Urothelium cell line (cell line): ENCODE measurements around the gene BCL2L2.
A peak's percentile ranks its signal among the peaks of the same experiment; 100 is the strongest.
"Not testable (repeated sequence)": the region's sequence is repeated elsewhere in the genome, so short reads cannot be mapped to it uniquely, and the experiment has no call there.

ENCODE experiments used
- DNase-seq: peaks from one replicate; pipeline ENCODE4 v3.0.0; 2011; ENCODE audit warnings: low spot score, mixed read lengths
- FAIRE-seq: peaks from 2 replicates; lab custom pipeline; 2011; peaks lifted over from hg19 to GRCh38; lab: Jason Lieb, UNC

BCL2L2 gene

DNA sequence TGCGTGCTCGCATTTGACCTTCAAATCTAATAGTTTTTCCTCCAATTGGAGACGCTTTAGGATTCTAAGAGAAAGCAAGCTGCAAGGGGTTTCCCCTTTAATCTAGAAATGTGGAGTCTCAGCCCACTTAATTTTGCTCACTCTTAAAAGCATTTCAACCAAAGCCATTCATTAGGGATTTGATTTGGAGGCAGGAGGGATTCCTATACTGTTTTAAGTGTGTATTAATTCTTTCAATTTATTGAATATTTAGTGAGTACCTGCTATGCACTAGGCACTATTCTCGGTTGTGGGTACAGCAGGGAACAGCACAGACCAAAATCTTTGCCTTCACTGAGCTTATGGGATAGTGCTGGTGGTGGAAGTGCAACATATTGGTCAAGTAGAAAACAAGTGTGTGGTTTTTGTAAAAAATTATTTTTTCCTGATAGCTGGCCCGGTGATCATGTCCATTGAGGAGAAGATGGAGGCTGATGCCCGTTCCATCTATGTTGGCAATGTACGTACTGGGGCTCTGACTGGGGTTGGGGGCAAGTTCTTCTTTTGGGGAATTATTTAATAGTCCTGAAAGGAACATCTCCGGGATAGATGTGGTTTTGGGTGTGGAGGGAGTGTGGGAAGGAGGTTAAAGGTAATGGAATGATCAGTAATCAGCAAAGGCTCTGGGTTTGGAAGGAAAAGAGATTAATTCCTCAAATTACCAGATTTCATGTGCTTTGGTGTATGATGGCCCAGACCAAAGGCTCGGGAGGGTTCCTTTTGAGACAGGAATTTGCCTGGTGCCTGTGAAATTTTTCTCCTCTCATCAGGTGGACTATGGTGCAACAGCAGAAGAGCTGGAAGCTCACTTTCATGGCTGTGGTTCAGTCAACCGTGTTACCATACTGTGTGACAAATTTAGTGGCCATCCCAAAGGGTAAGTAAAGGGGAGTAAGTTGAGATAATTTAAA, 16.2 kb downstream of the BCL2L2 start:
- DNase-seq (no peak), FAIRE-seq (no peak)

DNA sequence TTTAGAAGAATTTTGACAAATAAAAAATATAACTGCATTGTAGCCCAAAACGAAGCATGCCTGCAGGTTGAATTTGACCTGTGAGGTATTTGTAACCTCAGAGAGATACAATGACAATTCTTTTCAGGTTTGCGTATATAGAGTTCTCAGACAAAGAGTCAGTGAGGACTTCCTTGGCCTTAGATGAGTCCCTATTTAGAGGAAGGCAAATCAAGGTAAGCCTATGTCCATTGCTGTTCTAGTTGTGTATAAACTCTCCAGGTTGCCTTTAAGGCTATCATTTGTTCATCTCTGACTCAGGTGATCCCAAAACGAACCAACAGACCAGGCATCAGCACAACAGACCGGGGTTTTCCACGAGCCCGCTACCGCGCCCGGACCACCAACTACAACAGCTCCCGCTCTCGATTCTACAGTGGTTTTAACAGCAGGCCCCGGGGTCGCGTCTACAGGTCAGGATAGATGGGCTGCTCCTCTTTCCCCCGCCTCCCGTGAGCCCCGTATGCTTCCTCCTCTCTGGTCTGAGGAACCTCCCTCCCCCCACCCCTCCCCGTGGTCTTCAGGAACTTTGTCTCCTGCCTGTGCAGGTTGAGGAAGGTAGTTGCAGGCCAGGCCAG, 17.3 kb downstream of the BCL2L2 start:
- DNase-seq (no peak), FAIRE-seq (no peak)

DNA sequence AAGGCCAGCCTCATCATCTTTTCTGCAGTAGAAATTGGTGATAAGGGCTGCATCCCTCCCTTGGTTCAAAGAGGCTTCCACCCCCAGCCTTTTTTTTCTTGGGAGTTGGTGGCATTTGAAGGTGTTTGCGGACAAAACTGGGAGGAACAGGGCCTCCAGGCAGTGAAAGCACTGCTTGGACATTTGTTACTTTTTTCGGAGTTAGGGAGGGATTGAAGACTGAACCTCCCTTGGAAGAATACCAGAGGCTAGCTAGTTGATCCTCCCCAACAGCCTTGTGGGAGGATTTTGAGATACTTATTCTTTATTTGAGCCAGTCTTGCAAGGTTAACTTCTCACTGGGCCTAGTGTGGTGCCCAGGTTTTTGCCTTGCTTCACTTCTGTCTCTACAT, 17.8 kb downstream of the BCL2L2 start:
- no peak for FAIRE-seq
- no peak for DNase-seq

DNA sequence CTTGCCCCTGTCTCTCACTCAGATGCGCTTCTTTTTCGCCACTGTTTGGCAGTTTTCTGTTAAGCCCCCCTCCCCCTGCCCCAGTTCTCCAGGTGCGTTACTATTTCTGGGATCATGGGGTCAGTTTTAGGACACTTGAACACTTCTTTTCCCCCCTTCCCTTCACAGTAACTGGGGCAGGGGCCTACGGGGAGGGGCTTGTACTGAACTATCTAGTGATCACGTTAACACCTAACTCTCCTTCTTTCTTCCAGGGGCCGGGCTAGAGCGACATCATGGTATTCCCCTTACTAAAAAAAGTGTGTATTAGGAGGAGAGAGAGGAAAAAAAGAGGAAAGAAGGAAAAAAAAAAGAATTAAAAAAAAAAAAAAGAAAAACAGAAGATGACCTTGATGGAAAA, 18.4 kb downstream of the BCL2L2 start:
- no peak for DNase-seq

DNA sequence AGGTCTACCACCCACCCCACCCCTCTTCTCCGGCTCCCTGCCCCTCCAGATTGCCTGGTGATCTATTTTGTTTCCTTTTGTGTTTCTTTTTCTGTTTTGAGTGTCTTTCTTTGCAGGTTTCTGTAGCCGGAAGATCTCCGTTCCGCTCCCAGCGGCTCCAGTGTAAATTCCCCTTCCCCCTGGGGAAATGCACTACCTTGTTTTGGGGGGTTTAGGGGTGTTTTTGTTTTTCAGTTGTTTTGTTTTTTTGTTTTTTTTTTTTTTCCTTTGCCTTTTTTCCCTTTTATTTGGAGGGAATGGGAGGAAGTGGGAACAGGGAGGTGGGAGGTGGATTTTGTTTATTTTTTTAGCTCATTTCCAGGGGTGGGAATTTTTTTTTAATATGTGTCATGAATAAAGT, 19.1 kb downstream of the BCL2L2 start:
- DNase-seq, FAIRE-seq: not testable (repeated sequence)

More for the DNA sequence above, 18.4 kb downstream of the BCL2L2 start:
- FAIRE-seq: no peak

DNA sequence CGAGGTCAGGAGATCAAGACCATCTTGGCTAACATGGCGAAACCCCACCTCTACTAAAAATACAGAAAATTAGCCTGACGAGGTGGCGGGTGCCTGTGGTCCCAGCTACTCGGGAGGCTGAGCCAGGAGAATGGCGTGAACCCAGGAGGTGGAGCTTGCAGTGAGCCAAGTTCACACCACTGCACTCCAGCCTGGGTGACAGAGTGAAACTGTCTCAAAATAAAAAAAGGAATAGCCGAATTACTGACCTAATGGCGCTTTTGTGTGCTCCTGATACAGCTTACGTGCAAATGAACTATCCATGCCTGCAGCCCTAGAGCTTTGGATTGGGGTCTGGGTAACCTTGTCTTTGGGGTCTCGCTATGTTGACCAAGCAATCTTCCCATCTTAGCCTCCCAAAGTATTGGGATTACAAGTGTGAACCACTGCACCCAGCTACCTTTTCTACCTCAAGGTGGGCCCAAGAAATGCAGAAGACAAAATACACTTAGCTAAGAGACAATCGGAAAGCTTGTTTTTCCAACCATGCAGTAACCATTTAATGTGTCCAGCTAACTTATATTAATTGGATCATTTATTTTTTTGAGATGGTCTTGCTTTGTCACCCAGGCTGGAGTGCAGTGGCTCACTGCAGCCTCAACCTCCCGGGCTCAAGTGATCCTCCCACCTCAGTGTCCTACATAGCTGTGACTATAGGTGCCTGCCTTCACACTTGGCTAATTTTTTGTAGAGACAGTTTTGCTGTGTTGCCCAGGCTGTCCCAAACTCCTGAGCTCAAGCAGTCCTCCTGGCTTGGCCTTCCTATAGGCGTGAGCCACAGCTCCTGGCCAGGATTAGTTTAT, 20.1 kb downstream of the BCL2L2 start:
- DNase-seq: no peak

DNA sequence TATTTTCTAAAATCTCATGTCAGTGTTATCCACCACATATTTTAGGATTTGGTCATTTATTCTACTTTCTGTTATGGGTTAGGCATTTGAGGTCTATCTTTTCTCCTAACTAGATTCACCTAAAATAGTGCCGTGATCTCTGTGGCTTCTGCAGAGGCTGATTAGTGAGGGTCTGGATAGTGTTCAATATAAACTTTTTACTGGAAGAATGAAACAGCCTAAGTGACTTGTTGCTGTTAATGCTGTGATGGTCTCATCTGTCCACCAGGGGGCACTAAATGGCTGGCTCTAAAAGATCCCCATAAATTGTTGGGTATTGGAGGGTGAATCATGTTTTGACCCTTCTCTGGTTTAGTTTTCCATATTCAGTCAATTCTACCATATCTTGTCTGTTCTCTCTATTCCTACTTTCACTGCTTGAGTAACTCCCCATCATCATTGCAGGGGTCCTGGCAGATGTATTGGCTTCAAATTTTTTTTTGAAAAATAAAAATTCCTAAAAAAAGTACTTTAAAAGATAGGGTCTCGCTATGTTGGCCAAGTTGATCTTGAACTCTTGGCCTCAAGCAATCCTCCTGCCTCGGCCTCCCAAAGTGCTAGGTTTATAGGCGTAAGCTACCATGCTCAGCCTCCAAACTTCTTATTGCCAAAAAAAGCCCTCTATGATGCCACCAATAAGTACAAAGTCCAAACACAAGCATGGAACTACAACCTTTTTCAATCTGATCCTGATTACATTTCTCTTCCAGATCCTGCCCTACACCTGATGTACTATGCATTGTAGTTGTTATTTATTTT, 21.5 kb downstream of the BCL2L2 start:
- no peak for FAIRE-seq
- DNase-seq: peak; percentile 67

More for the DNA sequence above, 20.1 kb downstream of the BCL2L2 start:
- FAIRE-seq: no peak

DNA sequence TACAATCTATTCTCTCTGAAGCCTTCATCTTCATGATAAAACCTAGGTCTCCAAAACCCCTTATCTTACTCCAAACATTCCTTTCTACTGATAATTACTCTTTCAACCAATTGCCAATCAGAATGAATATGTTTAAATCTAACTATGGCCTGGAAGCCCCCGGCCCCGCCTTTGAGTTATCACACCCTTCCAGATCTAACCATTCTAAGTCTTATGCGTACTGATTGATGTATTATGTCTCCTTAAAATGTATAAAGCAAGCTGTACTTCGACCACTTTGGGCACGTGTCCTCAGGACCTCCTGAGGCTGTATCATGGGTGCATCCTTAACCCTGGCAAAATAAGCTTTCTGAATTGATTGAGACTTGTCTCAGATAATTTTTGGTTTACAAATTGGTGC, 29.0 kb downstream of the BCL2L2 start:
- DNase-seq (no peak), FAIRE-seq (no peak)

DNA sequence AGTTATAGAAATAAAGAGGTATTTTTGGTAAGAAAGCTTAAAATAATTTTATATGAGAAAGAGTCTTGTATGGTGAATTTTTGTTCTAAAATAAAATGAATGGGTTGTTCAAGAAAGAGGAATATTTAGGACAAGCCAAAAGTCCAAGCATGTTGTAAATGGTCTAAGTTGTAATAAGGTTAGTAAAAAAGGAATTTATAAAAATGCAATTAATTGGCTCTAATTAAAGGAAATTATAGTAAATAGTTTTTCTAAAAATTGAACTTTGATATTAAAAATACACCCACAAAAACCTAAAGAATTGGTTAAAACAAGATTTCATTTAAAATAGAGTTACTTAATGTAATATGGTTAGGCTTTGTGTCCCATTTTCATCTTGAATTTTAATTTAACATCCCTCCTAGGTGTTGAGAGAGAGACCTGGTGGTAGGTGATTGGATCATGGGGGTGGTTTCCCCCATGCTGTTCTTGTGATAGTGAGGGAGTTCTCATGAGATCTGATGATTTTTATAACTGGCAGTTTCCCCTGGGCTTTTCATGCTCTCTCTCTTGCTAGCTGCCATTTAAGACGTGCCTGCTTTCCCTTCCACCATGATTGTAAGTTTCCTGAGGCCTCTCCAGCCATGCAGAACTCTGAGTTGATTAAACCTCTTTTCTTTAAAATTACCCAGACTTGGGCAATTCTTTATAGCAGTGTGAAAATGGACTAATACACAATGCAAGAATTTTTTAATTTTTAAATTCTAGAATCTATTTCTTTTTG, 33.1 kb downstream of the BCL2L2 start:
- FAIRE-seq (no peak), DNase-seq (no peak)

DNA sequence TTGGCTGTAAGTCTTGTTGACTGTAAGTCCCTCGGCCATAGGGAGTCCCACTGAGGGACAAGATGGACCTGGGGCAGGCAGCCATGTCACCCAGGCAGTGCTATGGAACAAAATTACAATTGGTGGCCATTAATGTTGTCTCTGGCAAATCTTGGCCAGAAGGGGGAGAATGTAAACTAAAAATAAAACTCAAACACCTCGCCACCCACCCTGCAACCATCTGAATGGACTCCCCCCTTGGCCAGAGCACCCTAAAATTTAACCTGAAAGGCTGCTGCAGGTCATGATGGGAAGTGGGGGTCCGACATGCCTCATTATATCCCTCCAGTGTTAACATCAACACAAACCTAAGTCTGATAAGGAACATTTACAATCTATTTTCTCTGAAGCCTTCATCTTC, 37.8 kb downstream of the BCL2L2 start:
- DNase-seq: no peak
- no peak for FAIRE-seq

DNA sequence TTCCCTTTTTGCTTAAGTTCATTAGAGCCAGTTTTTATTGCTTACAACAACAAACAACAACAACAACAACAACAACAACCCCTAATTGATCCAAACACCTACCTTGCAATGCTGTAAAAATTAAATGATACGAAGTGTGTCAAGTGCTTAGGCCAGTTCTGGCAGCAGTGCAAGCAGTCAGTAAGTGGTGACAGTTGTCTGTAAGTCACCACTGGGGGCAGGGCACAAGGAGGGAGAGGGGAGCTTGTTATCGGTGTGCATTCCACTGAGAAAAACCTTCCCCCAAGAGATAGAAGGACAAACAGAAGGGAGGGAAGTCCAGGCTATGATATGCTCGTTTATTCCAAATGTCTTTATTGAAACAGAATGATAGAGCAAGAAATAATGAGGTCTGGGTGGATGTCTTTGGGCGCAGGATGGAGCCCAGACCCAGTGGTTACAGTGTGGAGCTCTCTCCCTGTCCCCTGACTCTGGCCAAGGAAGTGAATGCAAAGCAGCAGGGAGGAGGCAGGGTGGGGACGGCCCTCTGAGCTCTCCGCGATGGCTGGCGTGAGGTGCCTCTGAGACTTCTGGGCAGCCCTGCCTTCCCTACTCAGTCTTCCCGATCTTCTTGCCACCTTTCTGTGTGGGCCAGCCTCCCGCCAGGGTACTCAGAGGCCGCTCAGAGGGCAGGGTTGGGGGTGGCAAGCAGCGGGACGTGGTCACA, 39.5 kb downstream of the BCL2L2 start:
- DNase-seq (no peak), FAIRE-seq (no peak)

DNA sequence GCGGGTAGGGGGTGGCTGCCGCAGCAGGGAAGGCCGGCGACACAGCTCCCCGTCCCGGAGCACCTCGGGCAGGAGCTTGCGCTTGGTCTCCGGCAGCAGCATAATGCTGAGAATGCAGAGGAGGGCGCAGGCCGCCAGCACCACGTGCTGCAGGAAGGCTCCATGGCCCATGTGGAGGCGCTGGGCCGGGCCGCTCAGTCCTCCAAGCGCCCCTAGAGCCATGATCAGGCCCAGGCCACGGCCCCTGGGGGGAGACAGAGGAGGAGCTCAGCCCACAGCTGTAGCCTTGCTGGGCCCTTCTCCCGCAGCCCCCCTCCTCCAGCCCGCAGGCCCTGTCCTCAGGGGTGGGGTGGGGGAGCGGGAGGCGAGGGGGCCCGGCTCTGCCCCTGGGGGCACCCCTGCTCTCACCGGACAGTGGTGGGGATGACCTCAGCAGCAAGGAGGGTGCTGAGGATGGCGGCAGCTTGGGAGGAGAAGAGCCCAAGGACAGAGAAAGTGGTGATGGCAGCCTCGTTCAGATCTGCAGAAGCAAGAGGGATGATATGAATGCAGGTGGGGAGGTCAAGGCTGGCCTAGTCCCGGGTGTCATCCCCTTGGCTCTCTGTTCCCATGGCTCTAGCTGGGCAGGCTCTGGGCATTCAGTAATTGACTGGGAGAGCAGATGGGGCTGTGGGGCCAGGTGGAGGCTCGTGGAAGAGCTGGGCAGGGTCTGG, 40.2 kb downstream of the BCL2L2 start:
- FAIRE-seq (no peak), DNase-seq (no peak)

DNA sequence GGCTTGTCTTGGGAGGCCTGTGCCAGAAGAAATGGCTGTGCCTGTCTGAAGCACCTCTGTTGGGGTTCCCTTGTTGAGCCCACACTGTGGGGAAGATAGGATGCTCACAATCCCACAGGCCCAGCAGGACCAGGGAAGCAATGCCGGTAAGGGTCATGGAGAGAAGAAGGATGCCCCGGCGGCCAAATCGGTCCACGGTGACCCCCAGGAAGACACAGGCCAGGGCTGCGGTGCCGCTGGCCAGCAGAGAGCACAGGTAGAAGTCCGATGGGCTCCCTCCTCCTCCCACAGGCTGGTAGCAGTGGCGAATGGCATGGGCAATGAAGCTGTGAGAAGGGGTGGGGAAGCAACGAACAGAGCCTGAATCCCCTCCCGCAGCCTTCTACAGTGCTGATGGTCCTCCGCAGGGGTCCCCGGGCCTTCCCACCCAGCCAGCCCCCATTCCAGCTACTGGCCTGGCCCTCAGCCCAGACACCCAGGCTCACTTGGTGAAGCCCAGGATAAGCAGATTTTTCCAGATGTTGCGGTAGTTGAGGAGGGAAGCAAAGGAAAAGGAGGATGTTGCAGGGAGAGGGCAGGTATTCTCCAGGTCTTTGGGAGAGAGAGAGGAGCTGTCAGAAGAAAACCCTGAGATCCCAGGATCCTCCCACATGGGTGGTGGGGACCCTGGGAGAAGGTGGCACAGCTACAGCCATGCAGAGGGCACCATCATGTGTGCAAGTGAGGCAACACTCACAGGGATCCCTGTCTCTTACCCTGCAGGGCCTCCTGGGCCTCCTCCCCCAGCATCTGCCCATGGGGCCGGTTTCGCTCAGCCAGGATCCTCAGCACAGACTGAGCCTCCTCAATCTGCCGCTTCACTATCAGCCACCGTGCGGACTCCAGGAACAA, 41.0 kb downstream of the BCL2L2 start:
- FAIRE-seq (no peak), DNase-seq (no peak)

DNA sequence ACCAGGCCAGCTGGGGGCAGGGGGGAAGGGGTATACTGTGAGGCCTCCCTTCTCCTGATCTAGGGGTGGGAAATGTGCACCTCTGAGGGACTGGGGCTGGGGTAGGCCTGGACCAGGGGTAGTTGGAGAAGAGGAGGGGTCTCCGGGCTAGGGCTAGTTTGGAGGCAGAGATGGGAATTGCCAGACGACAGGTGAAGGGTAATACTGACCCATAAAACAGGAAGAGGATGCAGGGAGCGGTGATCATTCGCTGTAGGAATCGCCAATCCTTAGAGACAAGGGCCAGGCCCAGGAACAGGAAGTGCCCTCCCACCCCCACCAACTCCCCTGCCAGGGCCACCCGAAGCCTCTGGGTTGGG, 41.6 kb downstream of the BCL2L2 start:
- FAIRE-seq (no peak), DNase-seq (no peak)

DNA sequence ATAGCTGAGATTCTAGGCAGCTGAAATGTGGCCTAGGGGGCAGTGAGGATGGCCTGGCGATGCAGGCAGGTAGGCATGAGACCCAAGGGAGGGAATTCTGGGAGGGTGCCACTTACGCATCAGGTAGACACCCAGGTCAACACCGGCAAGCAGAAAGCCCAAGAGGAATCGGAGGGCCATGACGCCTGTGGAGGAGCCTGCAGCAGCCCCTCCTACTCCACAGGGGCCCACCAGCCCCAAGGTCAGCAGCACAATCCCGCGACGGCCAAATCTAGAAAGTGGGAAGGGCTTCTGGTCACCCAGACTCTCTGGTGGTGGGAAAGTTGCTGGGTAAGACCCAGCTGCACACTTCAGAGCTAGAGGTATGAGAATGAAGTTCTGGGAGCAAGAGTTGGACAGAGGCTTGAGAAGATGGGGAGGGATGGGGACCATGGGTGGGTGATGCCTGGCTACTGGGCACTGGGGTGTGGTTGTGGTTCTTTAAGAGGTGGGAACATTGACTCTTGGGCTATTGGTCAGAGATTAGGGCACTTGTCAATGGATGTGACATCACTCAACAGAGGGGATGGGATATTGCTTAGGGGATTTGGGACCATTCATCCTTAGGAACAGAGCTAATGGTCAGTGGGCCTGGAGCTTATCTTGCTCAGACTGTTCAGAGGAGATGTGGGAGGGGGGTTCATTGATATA, 42.7 kb downstream of the BCL2L2 start:
- FAIRE-seq: no peak

DNA sequence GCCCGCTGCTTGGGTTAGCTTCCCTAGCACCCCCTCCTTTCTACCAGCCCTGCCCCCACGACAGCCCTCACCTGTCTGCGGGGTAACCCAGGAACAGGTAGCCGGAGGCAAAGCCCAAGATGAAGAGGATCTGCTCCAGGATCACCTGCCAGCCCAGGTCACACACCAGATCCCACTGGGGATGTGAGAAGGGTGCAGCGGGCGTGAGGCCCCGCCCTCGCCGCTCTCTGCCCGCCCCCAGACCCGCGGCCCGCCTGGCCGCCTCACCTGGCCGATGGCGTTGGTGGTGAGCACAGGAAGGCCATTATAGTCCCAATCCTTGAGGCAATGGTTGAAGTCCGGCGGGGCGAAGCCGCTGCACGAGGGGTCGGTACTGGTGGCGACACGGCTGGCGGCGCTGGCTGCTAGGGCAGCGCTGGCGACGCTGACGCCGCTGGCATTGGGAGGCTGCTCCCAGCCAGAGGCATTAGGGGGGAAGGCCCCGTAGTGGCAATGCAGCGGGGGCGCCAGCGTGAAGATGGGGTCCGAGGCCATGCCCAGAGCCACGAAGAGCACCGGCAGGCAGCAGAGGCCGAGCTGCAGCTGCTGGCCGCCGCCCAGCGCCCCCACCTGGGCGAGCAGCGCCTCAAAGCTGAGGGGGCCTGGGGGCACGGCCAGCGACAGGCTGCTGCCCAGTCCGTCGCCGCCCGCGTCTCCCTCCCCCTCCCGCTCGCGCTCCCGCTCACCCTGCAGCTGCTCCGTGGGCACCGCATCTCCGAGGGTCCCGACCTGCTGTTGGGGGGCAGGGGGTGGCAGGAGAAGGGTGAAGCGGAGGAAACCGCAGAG, 45.3 kb downstream of the BCL2L2 start:
- FAIRE-seq: no peak
- DNase-seq: peak; percentile 53

More for the DNA sequence above, 42.7 kb downstream of the BCL2L2 start:
- no peak for DNase-seq
